ENCODE results near the gene NACC2. TPM values are rescaled to one million over a fixed set of nuclear protein-coding genes. Genes with fewer than 3 reads are reported as not detected.

NACC2 gene
- total RNA-seq, 4 donors from 2014 or later = 18.4 to 33.6 (median 22.4) TPM

- intact Hi-C loops (cut with DNase I) = no loop called here
- 69 to 70% methylated on average over 12 to 15 of the region's 19 CpGs for WGBS, 2 donors
- Histone ChIP-seq H3K27me3 (no peaks in the 10 kb centered on the region), H3K36me3 (no peaks in the 10 kb centered on the region), H3K9me3 (no peaks in the 10 kb centered on the region), H3K4me1 (no peaks in the 10 kb centered on the region), H3K4me3 (replicated peaks in 1 of 3) (no peak overlapping the region), H3K27ac (no peak overlapping the region)
- DNase-seq = no peak
- no peak for TF ChIP-seq CTCF (IDR thresholded peaks at IDR 0.05)
- TF ChIP-seq POLR2A (IDR thresholded peaks at IDR 0.05) = no peak
Observed at GRCh38 chr9:135979547-135980166, 115.4 kb downstream of the NACC2 start.

- WGBS, 2 donors = 24 to 67% methylated on average over 5 to 9 of the region's 20 CpGs
- Histone ChIP-seq H3K27ac (no peak overlapping the region), H3K36me3 (no peaks in the 10 kb centered on the region), H3K4me3 (replicated peaks in 1 of 3) (no peak overlapping the region), H3K9me3 (no peaks in the 10 kb centered on the region), H3K4me1 (no peaks in the 10 kb centered on the region), H3K27me3 (no peaks in the 10 kb centered on the region)
- no peak for TF ChIP-seq CTCF (IDR thresholded peaks at IDR 0.05)
- no peak for TF ChIP-seq POLR2A (IDR thresholded peaks at IDR 0.05)
- intact Hi-C loops (cut with DNase I) = no loop called here
- no peak for DNase-seq
Observed at GRCh38 chr9:135978642-135979546, 116.2 kb downstream of the NACC2 start.

GRCh38 chr9:135976944-135977343, 118.1 kb downstream of the NACC2 start:
- no peak for TF ChIP-seq POLR2A (IDR thresholded peaks at IDR 0.05)
- no peak for TF ChIP-seq CTCF (IDR thresholded peaks at IDR 0.05)
- Histone ChIP-seq H3K27me3 (no peaks in the 10 kb centered on the region), H3K27ac (no peak overlapping the region)

GRCh38 chr9:135976531-135976930, 118.6 kb downstream of the NACC2 start:
- intact Hi-C loops (cut with DNase I) = no loop called here
- Histone ChIP-seq H3K4me3 (replicated peaks in 1 of 3) (no peak overlapping the region), H3K36me3 (no peaks in the 10 kb centered on the region), H3K9me3 (no peaks in the 10 kb centered on the region), H3K27me3 (no peaks in the 10 kb centered on the region), H3K4me1 (no peaks in the 10 kb centered on the region), H3K27ac (no peak overlapping the region)
- DNase-seq = no peak
- WGBS, 2 donors = 80 to 84% methylated on average over 12 to 13 of the region's 13 CpGs
- TF ChIP-seq POLR2A (IDR thresholded peaks at IDR 0.05) (no peak), CTCF (IDR thresholded peaks at IDR 0.05) (no peak)

More at GRCh38 chr9:135976944-135977343, 118.1 kb downstream of the NACC2 start:
- Histone ChIP-seq H3K36me3 (no peaks in the 10 kb centered on the region), H3K4me1 (no peaks in the 10 kb centered on the region), H3K9me3 (no peaks in the 10 kb centered on the region), H3K4me3 (replicated peaks in 1 of 3) (no peak overlapping the region)
- intact Hi-C loops (cut with DNase I) = no loop called here
- DNase-seq = no peak
- 22 to 34% methylated on average over 9 to 11 of the region's 13 CpGs for WGBS, 2 donors

- no peak for TF ChIP-seq CTCF (IDR thresholded peaks at IDR 0.05)
- TF ChIP-seq POLR2A (IDR thresholded peaks at IDR 0.05) = no peak
- Histone ChIP-seq H3K9me3 (no peaks in the 10 kb centered on the region), H3K4me3 (replicated peaks in 1 of 3) (no peak overlapping the region), H3K4me1 (no peaks in the 10 kb centered on the region), H3K36me3 (no peaks in the 10 kb centered on the region), H3K27me3 (no peaks in the 10 kb centered on the region), H3K27ac (no peak overlapping the region)
- no peak for DNase-seq
- 78 to 79% methylated on average over 10 of the region's 10 CpGs for WGBS, 2 donors
- intact Hi-C loops (cut with DNase I) = no loop called here
Observed at GRCh38 chr9:135975834-135976233, 119.3 kb downstream of the NACC2 start.
